Effector CD8-positive, alpha-beta T cell (primary cell): ENCODE data around the gene ARHGAP11A.
"Not testable (repeated sequence)": the region's sequence is repeated elsewhere in the genome, so short reads cannot be mapped to it uniquely, and the experiment has no call there.

ENCODE experiments used
- DNase-seq: peaks from one replicate; lab custom pipeline; 2025; lab: John Stamatoyannopoulos, UW
- total RNA-seq, 4 experiments: gene quantifications; one replicate each; lab custom pipeline; 2026; lab: John Stamatoyannopoulos, UW

ARHGAP11A gene
- total RNA-seq, result 4.2 to 11.1 (median 7.0) reads per million in 4 experiments

GRCh38 chr15:32615051-32615870 lies at the start of gene ARHGAP11A:
Gene ARHGAP11A (plus strand): TSS chr15:32615504. CDS start chr15:32616212, 708 bp downstream.
- DNase-seq, result not testable (repeated sequence)

- DNase-seq, result not testable (repeated sequence)
Observed at GRCh38 chr15:32568988-32569387, 46.3 kb upstream of the ARHGAP11A start.

- not testable (repeated sequence) for DNase-seq
Observed at GRCh38 chr15:32578482-32578881, 36.8 kb upstream of the ARHGAP11A start.

- DNase-seq, result not testable (repeated sequence)
Observed at GRCh38 chr15:32585844-32586243, 29.5 kb upstream of the ARHGAP11A start.

- DNase-seq, result not testable (repeated sequence)
Observed at GRCh38 chr15:32593151-32593550, 22.2 kb upstream of the ARHGAP11A start, which contains the start of gene GOLGA8N. Gene GOLGA8N (plus strand): TSS chr15:32593456.

GRCh38 chr15:32609518-32609917 lies 5.8 kb upstream of the ARHGAP11A start:
- not testable (repeated sequence) for DNase-seq

- DNase-seq, result not testable (repeated sequence)
Observed at GRCh38 chr15:32610719-32611118, 4.6 kb upstream of the ARHGAP11A start.

- DNase-seq, result not testable (repeated sequence)
Observed at GRCh38 chr15:32614712-32615050, 623 bp upstream of the ARHGAP11A start.

- not testable (repeated sequence) for DNase-seq
Observed at GRCh38 chr15:32615871-32616426, 645 bp downstream of the ARHGAP11A start.

- DNase-seq, result no peak
Observed at GRCh38 chr15:32636410-32636809, 21.1 kb downstream of the ARHGAP11A start.

- DNase-seq, result no peak
Observed at GRCh38 chr15:32636908-32637567, 21.7 kb downstream of the ARHGAP11A start.

GRCh38 chr15:32637704-32638103 lies 22.4 kb downstream of the ARHGAP11A start:
- no peak for DNase-seq

GRCh38 chr15:32641517-32642059 lies 26.3 kb downstream of the ARHGAP11A start, which contains the start of gene SCG5:
Gene SCG5 (plus strand): TSS chr15:32641710. CDS start chr15:32643593, 1,883 bp downstream.
- DNase-seq, result no peak

GRCh38 chr15:32642667-32643435 lies 27.5 kb downstream of the ARHGAP11A start:
- no peak for DNase-seq

GRCh38 chr15:32643907-32644445 lies 28.7 kb downstream of the ARHGAP11A start:
- no peak for DNase-seq

GRCh38 chr15:32646291-32646690 lies 31.0 kb downstream of the ARHGAP11A start:
- no peak for DNase-seq

- DNase-seq, result no peak
Observed at GRCh38 chr15:32649342-32649741, 34.0 kb downstream of the ARHGAP11A start.

- no peak for DNase-seq
Observed at GRCh38 chr15:32651229-32651837, 36.0 kb downstream of the ARHGAP11A start.

- DNase-seq, result no peak
Observed at GRCh38 chr15:32652178-32652577, 36.9 kb downstream of the ARHGAP11A start.

GRCh38 chr15:32656091-32656490 lies 40.8 kb downstream of the ARHGAP11A start:
- DNase-seq, result no peak

- DNase-seq, result no peak
Observed at GRCh38 chr15:32656496-32656895, 41.2 kb downstream of the ARHGAP11A start.
